HG03354 (cell line): ENCODE measurements around the gene EFHC2.
"Not testable (repeated sequence)": the region's sequence is repeated elsewhere in the genome, so short reads cannot be mapped to it uniquely, and the experiment has no call there.

Source experiments
- ATAC-seq: cut with Tn5 transposase; IDR thresholded peaks from one replicate; pipeline ENCODE4 v1.9.1; 2021; ENCODE audit warnings: mild to moderate bottlenecking; ENCODE audit not compliant: unreplicated experiment, poor library complexity, severe bottlenecking

The EFHC2 gene

DNA sequence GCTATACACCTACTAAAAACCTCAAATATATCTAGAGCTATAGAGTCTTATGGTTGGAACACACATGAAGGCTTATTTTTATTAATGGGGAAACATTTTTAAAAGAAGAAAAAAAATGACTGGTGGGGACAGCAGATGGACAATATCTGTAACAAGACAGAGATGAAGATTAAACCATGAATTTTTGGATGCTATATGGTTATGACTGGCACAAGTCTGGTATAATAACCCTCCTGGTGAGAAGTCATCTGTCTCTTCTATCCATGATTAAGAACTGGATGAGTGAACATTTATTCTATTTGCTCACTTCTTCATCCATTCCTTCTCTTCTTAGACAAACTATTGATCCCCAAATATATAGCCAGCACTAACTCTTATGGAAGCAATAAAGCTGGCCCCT is 104.4 kb downstream of the EFHC2 start:
- no peak for ATAC-seq

DNA sequence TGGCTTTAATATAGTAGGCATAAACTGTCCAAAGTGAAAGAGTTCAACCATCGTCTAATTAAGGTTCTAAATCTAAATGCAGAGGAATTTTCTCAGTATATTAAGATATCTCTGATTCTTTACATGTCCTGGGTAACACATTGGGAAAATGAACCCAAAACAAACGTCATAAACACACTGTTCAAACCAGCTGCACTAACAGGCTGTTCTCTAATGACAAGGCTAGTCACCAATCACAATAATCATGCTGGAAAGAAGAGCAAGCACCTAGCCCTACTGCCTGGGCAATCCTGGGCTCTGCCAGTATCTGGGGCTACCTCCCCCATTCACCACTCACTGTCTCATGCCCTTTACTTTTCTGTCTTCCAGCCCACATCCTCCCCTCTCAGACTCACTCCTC is 107.9 kb downstream of the EFHC2 start:
- ATAC-seq, result no peak

DNA sequence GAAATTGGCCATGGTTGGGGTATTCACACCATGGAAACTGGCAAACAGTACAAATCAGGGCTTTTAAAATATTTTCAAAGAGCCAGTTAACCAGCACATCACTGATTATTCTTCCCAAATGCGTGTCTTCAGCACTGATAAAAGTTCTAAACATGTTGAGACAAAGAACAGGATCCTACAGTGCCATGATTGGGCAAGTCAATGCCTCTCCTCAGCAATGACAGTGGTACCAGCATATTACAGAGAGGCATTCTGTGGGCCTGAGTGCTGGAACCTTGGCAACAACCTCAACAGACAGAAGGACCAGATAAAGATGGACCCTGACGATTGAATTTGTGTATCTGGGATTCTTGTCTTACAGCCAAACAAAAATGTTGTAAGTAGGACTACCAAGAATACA is 108.9 kb downstream of the EFHC2 start:
- no peak for ATAC-seq

DNA sequence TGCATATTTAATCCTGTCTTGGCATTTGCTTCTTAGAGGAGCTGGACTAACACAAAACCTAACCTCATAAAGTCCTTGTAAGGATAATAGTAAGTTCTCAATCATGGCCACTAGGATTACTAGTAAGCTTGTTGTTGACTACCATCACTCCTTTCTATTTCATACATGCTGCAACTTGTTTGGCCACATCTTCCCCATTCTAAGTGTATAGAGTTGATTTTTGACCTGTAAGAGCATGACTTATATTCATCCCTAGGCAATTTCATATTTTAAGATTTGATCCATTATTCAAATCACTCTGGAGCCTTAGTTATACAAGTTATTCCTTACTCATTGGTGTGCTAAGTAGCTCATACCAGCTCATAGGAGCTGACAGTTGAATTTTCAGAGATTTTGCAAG is 109.4 kb downstream of the EFHC2 start:
- no peak for ATAC-seq

DNA sequence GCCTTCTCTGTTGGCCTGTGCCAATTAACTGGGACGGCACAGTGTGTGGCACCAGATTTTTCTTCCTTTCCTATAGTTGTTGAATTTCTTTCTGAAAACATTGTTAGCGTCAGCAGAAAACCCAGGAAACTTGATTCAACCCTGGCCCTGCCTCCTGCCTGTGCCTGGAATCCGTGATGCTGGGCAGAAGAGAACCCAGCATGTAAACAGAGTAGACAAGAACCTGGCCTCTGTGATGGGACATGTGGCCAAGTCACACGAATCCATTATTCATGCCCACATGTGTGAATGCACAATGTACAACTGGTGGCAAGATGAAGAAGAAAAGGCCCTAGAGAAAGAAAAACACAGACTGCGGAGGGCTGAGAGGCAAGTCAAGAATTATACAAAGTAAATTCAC is 111.4 kb downstream of the EFHC2 start:
- ATAC-seq, result no peak

DNA sequence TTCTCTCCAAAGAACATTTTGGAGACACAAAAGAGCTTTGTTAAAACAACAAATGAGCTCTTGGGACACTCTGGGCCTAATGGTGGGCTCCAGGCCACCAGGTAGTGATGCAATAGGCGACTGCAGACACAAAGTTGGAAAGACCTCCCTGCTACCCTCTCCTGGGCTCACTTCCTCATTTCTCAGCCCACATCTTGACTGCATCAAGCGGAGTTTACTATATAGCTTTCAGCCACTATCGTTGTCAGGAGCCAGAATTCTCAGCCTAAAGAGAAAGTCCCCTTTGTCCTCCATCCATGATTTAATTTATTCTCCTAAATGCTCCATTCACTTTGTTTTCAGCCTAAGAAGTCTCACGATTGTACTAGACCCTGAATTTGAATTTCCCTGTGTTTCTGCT is 114.9 kb downstream of the EFHC2 start:
- ATAC-seq, result no peak

DNA sequence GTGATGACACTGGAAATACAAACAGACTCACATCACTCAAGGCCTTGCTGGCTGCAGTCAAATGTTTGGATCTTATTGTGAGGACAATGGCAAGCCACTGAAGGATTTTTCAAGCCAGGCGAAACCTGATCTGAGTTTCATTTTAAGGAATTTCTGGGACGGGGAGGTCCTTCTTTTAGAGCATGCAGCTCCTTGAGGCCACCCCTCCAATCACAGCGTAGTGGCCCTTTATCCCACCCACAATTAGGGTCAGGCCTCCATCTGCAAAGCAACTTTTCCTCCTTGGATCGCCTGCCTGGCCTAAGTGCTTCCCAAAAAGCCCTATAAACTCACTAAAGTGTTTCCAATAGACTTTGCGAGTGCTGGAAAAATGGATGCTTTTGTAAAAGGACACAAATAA is 115.5 kb downstream of the EFHC2 start:
- ATAC-seq, result no peak

DNA sequence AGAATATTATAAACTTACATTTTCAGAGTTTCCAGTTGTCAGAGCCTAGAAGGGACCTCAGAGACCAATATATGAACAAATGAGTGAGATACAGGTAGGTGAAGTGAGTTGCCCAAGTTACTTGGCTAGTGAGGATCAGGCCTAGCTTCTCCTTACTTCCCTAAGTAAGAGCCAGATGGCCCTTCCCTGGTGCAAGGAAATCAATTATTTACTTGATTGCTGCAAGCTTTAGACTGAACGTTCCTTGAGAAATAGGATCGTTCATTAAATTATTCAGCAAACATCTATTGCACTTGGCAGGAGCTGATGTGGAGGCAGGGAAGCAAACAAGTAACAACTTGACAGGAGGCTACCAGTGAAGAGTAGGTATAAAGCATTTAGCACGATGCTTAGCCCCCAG is 117.8 kb downstream of the EFHC2 start:
- ATAC-seq, result no peak

DNA sequence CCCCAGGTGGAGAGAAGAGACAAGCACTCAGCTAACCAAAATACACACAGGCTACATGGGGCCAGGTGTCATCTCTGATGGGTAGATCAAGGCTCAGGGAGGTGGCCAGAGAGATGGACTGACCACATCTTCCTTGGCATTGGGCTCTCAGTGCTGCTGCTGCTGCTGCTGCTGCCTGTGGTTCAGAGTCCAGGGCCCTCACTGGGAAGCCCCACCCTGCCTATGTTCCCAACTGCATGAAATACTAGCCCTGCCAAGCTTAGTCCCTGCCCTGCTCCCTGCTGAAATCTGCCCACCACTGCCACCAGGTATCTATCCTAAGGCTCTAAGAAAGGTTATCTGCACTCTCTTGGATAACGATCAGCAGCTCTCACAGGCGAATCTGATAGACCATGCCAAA is 118.7 kb downstream of the EFHC2 start:
- no peak for ATAC-seq

DNA sequence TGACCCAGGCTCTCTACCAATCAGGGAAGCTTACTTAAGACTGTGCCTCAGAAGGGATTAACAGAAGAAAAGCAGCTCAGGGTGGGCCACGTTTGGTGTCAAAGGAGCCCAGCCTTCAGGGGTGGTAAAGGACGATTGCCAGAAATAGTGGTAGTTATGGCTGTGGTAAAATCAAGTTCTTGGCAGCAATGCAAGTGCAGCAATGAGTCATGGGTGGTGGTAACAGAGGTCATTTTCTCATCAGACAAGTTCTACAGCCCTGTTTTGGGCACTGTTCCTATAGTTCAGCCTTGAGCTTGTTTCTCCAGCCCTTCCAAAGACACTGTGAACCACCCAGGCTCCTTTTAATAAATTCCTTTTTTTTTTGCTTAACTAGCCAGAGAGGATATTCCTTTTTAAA is 120.3 kb downstream of the EFHC2 start:
- no peak for ATAC-seq

DNA sequence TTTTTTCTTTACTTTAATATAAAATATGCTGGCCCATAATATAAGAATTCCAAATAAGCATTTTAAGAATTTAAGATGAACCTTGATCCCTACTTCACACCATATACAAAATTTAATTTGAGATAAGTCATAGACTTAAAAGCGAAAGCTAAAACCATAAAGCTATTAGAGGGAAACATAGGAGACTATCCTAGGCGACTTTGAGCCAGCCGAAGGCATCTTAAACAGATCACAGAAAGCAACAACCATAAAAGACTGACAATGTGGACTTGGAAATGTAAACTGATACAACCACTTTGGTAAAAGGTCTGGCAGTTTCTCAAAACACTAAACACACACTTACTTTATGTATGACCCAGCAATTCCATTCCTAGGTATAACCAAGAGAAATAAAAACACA is 125.0 kb downstream of the EFHC2 start:
- no peak for ATAC-seq

DNA sequence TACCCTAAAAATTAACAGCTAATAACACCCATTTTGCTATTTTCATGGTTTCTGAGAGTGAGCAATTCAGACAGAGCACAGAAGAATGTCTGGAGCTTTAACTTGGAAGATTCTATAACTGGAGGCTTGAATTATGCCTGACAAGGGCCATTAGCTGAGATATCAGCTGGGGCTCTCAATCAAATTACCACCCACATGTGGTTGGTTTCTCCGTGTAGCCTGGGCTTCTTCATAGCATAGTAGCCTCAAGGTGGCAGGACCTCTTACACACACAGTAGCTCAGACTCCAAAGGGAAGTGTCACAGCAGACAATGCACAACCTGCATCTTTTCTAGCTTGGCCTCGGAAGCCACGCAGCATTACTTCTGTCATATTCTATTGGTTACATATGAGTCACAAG is 127.3 kb downstream of the EFHC2 start:
- no peak for ATAC-seq

DNA sequence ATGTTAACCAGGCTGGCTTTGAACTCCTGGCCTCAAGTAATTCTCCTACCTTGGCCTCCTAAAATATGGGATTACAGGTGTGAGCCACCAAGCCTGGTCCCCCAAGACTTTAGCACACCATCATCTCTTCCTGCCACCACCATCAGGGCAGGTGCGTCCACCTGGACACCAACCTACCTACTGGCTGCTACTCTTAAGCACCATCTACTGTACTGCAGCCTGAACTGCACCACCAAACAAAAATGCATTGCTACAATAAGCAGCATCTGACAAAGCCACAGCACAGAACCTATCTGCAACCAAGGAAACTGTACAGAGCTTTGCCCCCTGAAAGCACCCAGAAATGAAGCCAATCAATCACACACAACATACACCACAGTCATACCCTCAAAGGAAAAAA is 139.7 kb downstream of the EFHC2 start:
- no peak for ATAC-seq

DNA sequence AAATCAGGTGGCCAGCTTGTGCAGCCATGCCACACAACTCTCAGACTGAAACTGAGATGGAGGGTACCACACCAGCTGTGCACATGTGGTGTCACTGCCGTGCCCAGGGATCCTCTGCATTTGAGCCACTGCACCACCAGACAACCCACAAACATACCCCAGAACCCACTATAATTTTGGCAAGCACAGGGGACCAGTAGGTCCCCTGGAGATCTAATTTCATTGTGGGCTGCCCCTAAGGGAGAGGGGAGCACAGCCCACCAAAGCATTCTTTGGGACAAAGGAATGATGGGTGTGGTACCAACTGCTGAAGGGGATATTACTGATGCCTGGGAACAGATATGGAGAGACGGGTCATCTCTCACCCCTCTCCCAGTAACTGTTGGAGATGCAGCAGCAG is 140.9 kb downstream of the EFHC2 start:
- ATAC-seq, result no peak

DNA sequence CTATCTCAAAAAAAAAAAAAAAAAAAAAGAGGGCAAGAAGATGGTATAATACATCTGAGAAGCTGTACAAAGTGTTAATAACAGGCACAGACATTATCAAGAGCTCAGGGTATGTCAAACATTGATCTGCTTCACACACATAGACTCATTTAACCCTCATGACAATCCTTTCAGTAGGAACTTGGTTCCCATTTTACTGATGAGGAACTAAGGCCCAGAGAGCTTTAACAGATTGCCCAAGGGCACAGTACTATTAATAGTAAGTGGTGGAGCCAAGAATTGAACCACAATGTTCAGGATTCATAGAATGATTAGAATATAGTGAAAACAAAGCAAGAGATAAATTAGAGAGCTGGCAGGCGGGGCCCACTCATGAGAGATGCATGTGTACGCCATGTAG is 154.4 kb downstream of the EFHC2 start:
- no peak for ATAC-seq

DNA sequence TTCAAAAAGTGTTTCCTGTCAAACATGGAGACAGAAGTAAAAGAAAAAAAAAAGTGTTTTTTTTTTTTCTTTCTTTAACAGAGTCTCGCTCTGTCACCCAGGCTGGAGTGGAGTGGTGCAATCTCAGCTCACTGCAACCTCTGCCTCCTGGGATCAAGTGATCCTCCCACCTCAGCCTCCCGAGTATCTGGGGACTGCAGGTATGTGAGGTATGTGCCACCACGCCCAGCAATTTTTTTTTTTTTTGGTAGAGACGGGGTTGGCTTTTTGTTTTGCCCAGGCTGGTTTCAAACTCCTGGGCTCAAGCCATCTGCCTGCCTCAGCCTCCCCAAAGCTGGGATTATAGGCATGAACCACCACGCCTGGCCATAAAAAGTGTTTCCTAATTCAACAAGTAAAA is 155.6 kb downstream of the EFHC2 start:
- not testable (repeated sequence) for ATAC-seq

DNA sequence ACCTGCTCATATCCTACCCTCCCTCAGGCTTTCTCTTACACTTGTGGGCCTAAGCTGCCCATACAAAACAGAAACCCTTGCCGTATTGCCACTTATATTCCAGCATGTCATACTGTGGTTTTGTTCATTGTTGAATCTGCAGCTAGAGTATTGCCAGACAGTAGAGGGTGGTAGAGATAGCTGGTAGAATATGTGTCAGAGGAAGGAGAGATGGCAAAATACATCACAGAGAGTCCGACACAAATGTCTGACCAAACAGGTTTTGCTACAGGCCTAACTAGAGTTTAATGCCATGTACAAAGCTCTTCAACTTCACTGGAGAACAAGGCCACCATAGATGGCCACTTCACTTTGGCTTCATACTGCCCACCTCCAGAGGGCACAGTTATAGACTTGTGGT is 160.1 kb downstream of the EFHC2 start:
- no peak for ATAC-seq

DNA sequence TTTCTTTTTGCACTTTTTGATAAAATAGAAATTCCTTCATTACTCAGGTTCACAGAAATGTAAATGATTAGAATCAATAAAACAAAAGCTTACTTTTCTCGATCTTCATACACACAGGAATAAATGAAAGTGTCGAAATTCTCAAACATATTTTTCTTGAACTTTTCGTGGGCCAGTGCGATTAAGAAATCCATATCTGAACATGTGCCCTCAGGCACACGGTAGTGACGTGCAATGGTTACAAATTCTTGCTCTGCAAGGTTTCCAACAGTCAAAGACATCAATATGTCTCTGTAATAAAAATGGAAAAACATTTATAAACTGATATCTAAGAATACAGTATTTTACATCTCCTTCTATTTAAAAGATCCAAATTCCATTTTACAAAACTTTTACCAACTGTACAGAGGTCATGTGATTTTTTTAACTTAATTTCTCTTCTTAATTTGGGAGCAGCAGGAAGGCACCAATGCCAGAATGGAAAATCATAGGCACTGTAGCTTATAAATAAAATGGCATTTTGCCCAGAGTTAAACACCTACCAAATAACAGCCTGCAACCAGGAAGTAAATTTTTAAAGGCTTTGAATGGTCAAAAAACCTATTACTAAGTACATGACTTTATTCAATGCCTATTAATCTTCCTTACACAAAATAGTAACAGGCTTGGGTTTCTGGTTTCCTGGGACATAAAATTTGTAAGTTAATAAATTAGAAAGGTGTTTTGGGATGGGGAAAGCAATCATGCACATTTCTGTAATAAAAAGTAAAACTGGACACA is 165.0 kb downstream of the EFHC2 start:
- ATAC-seq, result no peak

DNA sequence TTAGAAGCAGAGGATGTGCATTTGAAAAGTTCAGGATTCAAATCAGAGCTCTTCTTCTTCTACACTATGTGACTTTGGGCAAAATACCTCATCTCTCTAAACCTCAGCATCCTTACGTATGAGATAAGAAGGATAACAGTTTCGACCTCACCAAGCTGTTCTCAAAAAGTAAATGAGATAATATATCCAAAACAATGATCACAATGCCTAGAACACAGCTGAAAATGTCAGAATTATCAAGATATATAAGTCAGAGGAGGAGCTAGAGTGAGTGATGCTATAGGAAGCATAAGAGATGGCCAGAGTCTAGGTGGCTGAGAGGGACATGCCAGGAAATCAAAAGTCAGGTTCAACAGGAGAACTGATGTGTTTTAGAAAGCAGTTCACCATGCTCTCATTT is 168.0 kb downstream of the EFHC2 start:
- no peak for ATAC-seq

DNA sequence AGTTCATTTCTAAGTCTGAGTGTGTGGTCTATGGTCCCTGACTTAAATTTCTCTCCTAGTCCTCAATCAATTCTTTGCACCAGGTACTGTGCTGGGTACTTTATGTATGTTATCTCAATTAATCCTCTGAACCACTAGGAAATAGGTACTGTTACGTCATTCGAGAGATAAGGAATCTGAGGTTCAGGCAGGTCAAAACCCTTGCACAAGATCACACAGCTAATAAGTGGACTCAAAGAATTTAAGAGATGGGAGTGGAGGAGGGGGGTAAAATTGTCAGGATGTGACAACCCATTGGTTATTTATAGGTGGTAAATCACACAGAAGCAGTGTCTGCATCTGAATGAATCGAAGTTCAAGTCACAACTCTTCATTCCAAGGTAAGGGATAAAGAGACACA is 169.4 kb downstream of the EFHC2 start:
- ATAC-seq, result no peak

DNA sequence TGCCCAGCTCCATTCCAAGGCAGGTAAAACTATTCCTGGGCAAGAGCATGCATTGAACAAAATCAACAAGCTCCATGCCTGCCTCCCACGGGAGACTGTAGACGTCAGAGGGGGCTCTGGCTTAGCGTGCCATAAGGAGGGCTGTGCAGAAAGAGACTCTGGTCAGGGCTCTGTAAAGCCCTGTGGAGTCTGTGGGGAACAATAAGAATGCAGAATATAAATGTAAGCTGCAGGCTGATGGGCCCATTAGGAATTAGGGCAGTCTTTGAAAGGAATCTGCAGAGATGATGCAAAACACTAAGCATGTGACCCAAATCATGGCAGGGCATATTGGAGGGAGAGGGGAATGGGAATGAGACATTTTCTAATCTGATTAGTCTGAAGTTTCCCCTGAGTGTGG is 170.3 kb downstream of the EFHC2 start:
- ATAC-seq, result no peak

DNA sequence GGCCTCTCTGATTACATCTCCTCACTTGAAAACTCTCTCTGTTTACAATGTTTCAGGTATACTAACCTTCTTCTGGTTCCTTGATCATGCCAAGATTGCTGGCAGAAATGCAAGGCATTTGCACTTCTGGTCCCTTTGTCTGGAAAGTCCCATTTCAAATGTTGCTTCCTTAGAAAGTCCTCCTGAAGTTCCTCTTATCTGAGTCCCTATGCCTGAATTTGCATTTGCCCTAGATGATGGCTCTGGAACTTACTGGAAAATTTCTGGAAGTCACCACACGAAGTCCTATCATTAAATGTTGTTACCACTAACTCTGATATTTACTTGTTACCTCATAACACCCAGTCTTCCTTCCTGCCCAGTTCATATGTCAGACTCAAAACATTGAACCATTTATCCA is 176.4 kb downstream of the EFHC2 start:
- ATAC-seq, result no peak
